ENCODE results near the gene APOL3. TPM values are rescaled to one million over a fixed set of nuclear protein-coding genes. Genes with fewer than 3 reads are reported as not detected.
"Not testable (repeated sequence)": the region's sequence is repeated elsewhere in the genome, so short reads cannot be mapped to it uniquely, and the experiment has no call there.

The APOL3 gene
- total and polyA plus RNA-seq, 12 donors, result 8.9 to 123 (median 29.0) TPM

DNA sequence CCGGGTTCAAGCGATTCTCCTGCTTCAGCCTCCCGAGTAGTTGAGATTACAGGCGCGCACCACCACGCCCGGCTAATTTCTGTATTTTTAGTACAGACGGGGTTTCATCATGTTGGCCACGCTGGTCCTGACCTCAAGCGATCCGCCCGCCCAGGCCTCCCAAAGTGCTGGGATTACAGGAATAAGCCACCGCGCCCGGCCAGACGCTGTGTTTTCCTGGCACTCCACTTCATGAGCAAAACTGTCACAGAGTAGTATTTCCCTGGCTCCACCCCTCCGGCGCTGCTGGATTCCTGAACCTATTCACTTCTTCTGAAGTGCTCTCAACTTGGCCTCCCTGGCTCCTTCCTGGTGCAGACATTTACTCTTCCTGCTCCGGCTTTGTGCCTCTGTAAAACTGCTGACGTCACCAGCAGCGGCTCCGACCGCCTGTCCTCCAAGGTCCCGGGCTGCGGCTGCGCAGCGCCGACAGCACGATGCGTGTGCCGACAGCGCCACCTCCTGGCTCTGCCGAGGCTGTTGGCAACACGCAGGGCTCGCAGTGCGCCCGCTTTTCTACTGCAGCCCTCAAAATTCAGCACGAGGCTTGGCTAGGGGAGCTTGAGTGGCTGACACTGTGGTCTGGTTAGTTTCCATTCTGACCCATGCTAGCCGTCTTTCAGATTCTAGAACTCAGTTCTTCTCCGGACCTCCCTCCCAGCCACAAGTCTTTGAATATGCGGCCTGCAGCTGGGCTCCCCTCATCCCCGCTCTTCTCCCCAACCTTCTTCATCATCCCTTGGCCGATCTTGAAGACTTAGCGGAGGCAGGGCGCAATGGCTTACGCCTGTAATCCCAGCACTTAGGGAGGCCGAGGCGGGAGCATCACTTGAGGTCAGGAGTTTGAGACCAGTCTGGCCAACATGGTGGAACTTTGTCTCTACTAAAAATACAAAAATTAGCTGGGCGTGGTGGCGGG lies 36.6 kb downstream of the APOL3 start:
- TF ChIP-seq, protein P1, sequence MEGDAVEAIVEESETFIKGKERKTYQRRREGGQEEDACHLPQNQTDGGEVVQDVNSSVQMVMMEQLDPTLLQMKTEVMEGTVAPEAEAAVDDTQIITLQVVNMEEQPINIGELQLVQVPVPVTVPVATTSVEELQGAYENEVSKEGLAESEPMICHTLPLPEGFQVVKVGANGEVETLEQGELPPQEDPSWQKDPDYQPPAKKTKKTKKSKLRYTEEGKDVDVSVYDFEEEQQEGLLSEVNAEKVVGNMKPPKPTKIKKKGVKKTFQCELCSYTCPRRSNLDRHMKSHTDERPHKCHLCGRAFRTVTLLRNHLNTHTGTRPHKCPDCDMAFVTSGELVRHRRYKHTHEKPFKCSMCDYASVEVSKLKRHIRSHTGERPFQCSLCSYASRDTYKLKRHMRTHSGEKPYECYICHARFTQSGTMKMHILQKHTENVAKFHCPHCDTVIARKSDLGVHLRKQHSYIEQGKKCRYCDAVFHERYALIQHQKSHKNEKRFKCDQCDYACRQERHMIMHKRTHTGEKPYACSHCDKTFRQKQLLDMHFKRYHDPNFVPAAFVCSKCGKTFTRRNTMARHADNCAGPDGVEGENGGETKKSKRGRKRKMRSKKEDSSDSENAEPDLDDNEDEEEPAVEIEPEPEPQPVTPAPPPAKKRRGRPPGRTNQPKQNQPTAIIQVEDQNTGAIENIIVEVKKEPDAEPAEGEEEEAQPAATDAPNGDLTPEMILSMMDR (IDR thresholded peaks at IDR 0.05), result peak; percentile 98 to 99 (median 98)
- peak in 1 of 2 donors; percentile 44 for TF ChIP-seq POLR2A (IDR thresholded peaks at IDR 0.05)
- H3K9me3 ChIP-seq (replicated peaks in 1 of 3), result no peaks in the 10 kb centered on the region
- peak overlapping the region in 1 of 4 donors; percentile 19 for H3K4me3 ChIP-seq
- no peaks in the 10 kb centered on the region for H3K27me3 ChIP-seq
- intact Hi-C loops (cut with DNase I), result loop anchor here (2.0 to 10.0 kb wide), 5 partner anchors 59 to 499 kb away; no protein-coding TSS in a partner anchor
- H3K27ac ChIP-seq, result peak overlapping the region; percentile 33 to 93 (median 70)
- WGBS, 4 donors, result 25 to 34% (median 28%) methylated on average over 41 to 50 of the region's 50 CpGs
- DNase-seq, result peak; percentile 94 to 98 (median 96)
- no peaks in the 10 kb centered on the region for H3K36me3 ChIP-seq (replicated peaks in 1 of 2)
- H3K4me1 ChIP-seq (replicated peaks in 1 of 2), result peaks cover 0 to 4% of the 10 kb centered on the region in 2 donors

DNA sequence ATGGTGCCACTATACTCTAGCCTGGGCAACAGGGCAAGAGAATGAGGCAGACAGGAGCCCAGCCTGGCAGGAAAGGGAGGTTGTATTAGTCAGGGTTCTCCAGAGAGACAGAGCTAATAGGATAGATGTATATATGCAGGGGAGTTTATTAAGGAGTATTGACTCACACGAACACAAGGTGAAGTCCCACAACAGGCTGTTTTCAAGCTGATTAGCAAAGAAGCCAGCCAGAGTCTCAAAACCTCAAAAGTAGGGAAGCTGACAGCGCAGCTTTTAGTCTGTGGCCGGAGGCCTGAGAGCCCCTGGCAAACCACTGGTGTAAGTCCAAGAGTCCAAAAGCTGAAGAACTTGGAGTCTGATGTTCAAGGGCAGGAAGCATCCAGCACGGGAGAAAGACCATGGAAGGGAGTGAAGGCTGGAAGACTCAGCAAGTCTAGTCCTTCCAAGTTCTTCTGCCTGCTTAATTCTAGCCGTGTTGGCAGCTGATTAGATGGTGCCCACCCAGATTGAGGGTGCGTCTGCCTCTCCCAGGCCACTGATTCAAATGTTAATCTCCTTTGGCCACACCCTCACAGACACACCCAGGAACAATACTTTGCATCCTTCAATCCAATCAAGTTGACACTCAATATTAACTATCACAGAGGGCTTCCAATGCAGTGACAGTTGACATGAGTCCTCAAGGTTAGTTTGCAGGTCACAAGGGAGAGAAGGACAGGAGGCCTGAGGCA lies 39.8 kb downstream of the APOL3 start:
- H3K4me1 ChIP-seq (replicated peaks in 1 of 2); H3K27me3 ChIP-seq; H3K9me3 ChIP-seq (replicated peaks in 1 of 3); H3K4me3 ChIP-seq; H3K36me3 ChIP-seq (replicated peaks in 1 of 2); DNase-seq; H3K27ac ChIP-seq: not testable (repeated sequence)
- 71 to 78% (median 73%) methylated on average over 6 of the region's 6 CpGs for WGBS, 4 donors
- intact Hi-C loops (cut with DNase I), result loop anchor here (5.0 to 10.0 kb wide), 4 partner anchors 56 to 496 kb away; no protein-coding TSS in a partner anchor

DNA sequence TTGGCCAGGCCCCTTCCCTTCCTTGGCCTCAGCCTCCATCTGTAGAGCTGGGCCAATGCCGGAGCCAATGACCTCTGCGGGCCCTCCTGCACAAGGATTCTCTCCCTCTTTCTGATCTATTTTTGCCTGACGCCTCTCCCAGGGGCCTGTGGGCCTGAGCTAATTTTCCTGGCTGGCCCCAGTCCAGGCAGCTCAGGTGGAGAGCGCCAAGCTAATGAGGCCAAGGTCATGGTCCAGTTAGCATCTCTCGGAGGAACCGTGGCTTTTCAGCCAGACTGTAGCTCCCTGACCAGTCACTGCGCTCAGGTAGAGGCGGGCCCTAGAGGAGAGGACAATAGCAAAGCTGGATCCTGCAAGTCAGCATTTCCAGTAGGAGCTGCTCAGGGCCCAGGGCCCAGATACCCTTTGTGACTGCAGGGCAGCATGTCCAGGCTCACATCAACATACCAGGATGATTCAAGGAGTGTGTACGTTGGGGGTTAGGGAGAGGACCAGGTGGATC lies 43.5 kb downstream of the APOL3 start:
- Histone ChIP-seq H3K36me3 (replicated peaks in 1 of 2) (no peaks in the 10 kb centered on the region), H3K4me1 (replicated peaks in 1 of 2) (no peaks in the 10 kb centered on the region), H3K9me3 (replicated peaks in 1 of 3) (no peaks in the 10 kb centered on the region), H3K4me3 (no peak overlapping the region), H3K27me3 (no peaks in the 10 kb centered on the region), H3K27ac (no peak overlapping the region)
- intact Hi-C loops (cut with DNase I), result no loop called here
- TF ChIP-seq, protein P1 (IDR thresholded peaks at IDR 0.05), result no peak
- no peak for TF ChIP-seq POLR2A (IDR thresholded peaks at IDR 0.05)
- no peak for DNase-seq
- WGBS, 4 donors, result 53 to 73% (median 54%) methylated on average over 8 to 9 of the region's 9 CpGs

DNA sequence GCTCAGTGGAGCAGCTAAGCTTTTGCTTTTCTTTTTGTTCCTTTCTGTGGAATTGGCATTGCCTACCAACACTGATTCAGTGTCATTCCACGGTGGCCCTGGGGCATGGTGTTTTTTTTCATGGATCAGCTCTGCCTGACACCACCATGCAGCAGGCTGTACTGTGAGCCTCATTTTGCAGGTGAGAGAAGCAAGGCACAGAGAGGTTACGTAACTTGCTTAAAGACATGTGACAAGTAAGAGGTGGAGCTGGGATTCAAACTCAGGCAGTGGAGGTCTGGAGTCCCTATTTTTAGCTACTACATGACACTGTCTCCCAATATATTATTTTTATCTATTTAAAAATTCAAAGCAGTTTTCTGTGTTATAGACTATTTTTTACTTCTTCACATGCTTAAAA lies 44.4 kb downstream of the APOL3 start:
- Histone ChIP-seq H3K4me3 (no peak overlapping the region), H3K4me1 (replicated peaks in 1 of 2) (no peaks in the 10 kb centered on the region), H3K27me3 (no peaks in the 10 kb centered on the region), H3K9me3 (replicated peaks in 1 of 3) (no peaks in the 10 kb centered on the region), H3K36me3 (replicated peaks in 1 of 2) (no peaks in the 10 kb centered on the region), H3K27ac (no peak overlapping the region)
- DNase-seq, result no peak
- intact Hi-C loops (cut with DNase I), result no loop called here
- no peak for TF ChIP-seq POLR2A (IDR thresholded peaks at IDR 0.05)
- TF ChIP-seq, protein P1 (IDR thresholded peaks at IDR 0.05), result no peak
- 46 to 77% (median 72%) methylated on average over 2 of the region's 2 CpGs for WGBS, 4 donors

Data from adrenal gland (tissue), 12 donors.